Measurements from ENCODE around the gene REXO1.

DNA sequence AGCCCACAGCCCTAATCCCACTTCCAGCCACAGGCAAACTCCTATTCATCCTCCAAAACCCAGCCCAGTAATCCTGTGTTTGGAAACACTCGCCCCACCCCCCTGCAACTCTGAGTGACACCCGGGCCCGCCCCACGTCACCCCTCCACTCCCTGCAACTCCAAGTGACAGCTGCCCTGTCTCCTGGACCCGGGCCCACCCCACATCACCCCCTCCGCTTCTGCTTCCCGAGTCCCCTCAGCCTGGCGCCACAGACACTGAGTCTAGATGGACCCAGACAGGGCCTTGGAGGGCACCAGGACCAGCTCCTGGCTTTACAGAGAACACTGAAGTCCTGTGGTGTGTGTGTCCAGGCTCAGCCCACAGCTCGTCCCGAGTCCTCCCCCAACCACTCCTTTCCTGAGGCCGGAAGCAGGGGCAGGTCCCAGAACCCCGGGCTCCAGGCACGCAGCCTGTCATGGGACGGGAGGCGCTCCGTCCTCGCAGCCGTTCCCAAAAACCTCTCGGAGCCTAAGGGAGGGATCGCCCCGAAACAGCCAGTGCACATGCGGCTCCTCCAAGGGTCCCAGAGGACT is 7.7 kb downstream of the REXO1 start:
- TF ChIP-seq, protein P1, sequence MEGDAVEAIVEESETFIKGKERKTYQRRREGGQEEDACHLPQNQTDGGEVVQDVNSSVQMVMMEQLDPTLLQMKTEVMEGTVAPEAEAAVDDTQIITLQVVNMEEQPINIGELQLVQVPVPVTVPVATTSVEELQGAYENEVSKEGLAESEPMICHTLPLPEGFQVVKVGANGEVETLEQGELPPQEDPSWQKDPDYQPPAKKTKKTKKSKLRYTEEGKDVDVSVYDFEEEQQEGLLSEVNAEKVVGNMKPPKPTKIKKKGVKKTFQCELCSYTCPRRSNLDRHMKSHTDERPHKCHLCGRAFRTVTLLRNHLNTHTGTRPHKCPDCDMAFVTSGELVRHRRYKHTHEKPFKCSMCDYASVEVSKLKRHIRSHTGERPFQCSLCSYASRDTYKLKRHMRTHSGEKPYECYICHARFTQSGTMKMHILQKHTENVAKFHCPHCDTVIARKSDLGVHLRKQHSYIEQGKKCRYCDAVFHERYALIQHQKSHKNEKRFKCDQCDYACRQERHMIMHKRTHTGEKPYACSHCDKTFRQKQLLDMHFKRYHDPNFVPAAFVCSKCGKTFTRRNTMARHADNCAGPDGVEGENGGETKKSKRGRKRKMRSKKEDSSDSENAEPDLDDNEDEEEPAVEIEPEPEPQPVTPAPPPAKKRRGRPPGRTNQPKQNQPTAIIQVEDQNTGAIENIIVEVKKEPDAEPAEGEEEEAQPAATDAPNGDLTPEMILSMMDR (CRISPR knock-in tag; IDR thresholded peaks at IDR 0.05), result 0 out of 2 replicates have a peak, but pooled peaks have one; percentile 18
- TF ChIP-seq, protein P2, sequence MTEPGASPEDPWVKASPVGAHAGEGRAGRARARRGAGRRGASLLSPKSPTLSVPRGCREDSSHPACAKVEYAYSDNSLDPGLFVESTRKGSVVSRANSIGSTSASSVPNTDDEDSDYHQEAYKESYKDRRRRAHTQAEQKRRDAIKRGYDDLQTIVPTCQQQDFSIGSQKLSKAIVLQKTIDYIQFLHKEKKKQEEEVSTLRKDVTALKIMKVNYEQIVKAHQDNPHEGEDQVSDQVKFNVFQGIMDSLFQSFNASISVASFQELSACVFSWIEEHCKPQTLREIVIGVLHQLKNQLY (CRISPR knock-in tag; IDR thresholded peaks at IDR 0.05), result no peak

Measured in HepG2 (cell line).